ENCODE data around the gene MALAT1.

The MALAT1 gene

DNA sequence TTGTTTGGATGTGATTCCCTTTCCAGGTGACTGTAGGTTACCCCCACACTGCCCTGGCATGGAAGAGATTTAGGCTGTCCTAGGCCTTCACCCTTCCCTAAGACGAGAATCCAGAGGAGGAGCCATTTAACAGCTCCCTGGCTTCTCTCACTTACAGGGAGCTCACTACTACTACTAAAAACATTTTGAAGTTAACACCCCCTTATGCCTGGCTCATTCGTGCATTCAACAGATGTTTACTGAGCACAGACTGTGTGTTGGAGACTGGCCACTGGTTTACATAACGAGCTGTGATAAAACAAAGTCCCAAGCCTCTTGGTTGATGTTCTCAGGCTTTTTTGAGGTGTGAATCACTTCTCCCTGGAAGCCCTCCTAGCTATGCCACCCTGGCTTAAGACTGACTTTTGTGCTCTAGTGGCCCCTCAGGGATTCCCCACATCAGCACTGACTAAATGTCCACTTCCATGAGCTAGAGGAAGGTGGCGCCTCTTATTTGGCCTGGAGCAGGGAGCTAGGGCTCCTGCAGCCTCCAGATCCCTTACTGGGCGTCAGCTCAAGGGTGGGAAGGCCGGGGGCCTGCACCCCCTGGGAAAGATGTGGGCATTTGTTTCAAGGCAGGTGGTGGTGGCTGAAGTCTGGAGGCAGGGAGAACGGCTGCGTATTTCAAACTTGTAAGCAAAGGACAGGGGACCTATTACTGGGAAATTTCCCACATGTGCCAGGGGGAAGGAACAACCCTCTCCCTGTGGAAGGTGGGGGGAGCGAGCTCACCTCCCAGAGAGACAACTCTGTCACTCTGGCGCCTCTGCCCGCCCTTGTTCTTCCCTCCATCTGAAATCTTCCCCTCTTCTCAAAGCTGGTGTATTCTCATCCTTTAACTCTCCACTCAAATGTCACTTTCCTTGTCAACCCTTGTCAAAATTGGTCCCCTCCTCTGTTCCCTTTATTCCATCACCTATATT, 19.4 kb upstream of the MALAT1 start:
- DNase-seq (ENCODE audit: low read depth, low spot score): no peak

DNA sequence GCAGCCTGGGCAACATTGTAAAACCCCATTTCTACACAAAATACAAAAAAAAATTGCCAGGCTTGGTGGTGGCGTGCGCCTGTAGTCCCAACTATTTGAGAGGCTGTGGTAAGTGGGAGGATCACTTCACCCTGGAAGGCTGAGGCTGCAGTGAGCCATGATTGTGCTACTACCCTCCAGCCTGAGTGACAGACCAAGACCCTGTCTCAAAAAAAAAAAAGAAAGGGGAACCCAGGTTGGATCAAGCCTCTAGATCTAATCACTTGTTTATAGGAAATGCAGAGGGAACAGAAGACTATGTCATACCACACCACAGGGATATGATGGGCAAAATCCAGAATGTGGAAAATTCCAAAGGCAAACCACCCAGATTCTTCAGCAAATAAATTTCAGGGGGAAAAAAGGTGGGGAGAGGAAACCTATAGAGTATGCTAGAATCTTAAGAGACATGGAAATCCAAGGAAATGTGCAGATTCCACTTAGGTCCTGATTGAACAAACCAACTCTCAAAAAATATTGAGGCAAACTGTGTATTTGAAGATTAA, 16.5 kb upstream of the MALAT1 start:
- DNase-seq (ENCODE audit: low read depth, low spot score): no peak

DNA sequence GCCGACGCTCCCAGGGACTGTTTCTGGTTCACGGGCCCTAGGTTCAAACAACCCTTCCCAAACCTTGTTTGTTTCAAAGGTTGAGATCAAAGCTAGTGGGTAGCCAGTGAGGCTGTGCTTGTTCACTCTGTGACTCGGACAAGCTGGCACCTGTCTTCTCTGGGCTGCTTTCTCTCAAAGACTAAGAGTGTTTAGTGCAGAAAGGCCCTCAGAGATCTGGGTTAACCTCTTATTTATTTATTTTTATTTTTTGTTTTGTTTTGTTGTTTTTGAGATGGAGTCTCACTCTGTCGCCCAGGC, 13.0 kb upstream of the MALAT1 start:
- DNase-seq (ENCODE audit: low read depth, low spot score): no peak

DNA sequence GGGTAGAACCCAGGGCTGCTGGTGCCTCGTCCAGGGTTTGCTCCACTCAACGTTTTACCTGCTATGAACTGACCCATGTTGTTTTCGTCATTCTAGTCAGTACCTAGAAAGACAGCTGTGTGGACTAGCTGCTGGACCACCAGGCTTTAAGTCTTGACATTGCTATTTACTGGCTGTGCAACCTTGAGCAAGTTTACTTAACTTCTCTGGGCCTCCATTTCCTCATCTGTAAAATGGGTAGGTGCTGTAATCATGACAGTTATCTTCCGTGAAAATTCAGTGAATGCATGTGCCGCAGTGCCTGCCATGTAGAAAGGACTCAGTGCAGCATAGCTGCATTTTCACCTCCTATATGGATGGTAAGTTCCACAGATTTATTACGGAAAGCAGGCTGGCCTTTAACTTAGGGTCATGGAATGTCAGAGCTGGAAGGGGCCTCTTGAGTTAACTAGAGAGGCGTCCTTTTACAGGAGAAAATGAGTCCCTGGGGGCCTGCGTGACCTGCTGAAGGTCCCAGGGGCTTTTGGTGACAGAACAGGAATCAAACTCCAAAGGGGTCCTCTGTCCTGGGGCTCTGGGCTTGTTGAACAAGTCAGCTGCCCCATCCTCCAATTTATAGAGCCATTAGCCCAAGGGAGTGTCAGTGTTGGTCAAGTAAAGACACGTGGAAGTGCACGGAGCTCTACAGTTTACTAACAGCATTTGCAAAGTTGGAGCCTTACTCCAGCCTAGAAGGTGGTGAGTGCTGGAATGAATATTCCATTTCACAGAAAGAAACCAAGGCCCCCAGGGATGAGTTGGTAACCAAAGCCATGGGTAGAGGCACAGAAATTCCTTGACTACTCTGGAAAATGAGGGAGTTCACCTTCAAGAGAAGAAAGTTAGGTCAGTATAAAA, 12.0 kb upstream of the MALAT1 start:
- no peak for DNase-seq (ENCODE audit: low read depth, low spot score)

DNA sequence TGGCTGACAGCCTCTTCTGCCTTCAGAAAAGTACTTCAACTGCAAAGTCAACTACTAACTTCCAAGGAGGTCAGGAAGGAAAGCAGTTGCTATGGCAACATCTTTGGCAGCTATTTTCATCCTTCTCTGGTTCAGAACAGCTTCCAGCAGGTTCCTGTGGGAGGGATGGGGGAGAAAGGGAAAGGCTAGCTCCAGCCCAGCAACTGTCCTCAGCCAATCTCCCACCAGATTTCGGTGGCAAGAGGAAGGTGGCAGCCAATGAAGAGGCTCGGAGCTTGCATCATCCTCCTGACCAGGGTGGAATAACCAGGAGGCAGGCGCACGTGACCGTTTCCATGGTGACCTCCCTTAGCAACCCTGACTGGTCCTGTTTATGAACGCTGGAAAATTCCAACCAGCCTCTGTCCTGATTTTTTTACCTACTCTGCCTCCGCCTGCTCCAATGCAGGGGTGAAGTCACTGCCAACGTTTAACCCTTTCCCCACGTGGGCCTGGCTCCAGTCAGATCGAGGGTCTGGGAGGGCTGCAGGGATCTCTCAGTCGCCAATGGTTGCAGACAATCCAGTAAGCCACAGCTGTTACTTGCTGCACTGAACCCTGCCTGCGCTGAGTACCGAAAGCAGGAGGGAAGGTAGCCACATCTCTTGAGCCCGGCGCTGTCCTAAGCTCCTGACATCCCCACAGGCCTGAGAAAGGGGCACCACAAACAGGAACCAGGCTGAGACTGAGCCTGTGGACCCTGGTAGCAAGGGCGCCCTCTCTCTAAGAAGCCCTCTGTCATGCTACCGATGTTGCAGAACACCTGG, 11.2 kb upstream of the MALAT1 start:
- DNase-seq (ENCODE audit: low read depth, low spot score): no peak

DNA sequence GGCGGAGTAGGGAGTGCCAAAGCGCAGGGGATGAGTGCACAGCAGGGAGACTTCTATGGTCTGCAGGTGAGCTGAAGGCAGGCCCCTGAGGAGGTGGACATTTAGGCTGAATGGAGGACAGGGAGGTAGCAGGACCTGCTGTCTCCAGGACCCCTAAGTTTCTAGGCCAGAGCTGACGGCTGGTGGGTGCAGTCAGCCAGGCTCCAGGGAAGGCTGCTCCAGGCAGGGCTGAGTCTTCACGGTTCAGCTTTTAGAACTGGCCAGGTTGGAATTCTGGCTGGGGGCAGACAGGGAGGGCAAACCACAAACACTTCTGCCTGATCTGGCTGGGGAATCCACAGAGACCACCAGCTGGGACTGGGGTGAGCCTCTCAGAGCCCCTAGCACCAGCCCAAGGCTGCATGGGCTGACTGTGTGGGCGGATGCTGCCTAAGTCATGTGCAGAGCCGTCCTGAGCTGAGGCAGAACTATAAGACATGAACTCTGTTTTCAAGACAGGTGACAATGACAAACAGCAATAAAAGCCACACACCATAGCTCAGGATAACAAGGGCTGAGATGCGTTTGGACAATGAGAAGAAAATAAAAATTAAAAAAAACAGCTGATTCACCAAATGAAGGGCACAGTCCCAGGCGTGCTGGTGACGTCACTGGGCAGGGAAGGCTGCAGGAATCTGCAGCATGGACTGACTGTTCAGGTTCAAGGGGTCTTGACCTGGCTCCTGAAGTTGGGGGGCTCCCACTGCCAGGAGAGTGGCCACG, 10.4 kb upstream of the MALAT1 start:
- no peak for DNase-seq (ENCODE audit: low read depth, low spot score)

DNA sequence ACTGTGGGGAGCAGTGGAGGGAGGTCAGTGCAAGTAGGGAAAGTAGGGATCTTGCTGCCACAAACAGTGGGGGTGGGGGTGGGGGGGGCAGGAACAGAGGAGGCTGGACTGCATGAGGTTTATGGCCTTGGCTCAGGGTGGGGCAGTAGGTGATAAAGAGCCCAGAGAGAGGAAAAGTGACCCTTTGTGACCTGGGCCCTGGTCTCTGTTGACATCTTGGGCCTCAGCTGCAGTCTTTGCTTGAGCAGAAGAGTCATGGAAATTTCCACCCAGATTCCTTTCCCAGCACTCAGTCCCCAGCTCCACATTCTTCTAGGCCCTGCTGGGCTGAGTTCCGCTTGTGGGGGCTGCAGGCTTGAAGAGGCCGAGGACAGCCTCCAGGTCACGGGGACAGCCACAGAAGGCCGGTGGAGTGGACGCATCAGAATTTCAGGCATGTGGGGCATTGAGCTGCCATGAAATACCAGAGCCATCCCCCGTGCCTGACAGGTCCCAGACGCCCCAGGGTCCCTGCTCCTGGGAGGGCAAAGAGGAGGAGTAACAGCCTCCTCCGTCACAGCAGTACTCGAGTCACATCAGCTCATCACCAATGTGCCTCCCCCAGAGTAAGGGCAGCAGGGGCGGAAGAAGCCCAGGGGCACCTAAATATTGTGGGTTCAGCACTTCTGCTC, 9.7 kb upstream of the MALAT1 start:
- DNase-seq (ENCODE audit: low read depth, low spot score): no peak

DNA sequence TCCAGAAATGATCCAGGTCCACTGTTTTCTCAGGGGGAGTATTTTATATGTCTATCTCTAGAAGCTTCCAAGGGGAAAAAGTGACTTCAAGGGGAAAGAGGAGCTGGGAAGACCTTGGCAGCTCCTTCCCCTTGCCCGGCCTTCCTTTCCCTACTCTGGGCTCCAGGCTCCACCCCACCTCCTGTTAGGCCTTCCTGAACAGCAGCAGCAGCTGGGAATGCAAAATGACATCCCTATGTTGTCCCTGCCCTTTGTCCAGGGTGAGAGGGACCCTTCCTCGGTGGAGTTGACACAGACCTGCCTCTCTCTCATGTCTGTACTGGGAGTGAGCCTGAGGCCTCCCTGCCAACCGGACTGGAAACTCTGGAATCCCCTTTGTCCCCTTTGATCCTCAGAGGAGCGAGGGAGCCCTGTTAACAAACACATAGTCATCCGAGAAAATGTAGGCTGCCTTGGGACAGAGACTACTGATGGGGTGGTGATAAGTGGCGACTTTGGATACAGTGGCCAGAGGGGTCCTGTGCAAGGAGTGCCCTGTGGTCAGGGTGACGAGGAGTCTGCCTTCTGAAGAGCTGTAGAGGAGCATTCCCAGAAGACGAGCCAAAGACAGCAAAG, 9.0 kb upstream of the MALAT1 start:
- DNase-seq (ENCODE audit: low read depth, low spot score): no peak

DNA sequence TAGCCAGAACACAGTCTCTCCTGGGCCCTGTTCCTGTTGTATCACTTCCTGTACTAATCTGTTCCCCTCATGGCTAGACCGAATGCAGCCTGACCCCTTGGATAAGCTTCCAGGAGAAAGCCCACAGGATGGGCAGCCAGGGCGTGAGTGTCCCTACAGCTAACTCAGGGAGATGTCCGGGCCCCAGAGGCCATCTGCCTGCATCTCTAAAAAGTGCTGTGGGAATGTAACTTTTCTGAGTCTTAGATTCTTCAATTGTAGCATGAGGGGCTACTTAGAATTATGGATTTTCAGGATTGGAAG, 7.7 kb upstream of the MALAT1 start:
- DNase-seq (ENCODE audit: low read depth, low spot score): no peak

DNA sequence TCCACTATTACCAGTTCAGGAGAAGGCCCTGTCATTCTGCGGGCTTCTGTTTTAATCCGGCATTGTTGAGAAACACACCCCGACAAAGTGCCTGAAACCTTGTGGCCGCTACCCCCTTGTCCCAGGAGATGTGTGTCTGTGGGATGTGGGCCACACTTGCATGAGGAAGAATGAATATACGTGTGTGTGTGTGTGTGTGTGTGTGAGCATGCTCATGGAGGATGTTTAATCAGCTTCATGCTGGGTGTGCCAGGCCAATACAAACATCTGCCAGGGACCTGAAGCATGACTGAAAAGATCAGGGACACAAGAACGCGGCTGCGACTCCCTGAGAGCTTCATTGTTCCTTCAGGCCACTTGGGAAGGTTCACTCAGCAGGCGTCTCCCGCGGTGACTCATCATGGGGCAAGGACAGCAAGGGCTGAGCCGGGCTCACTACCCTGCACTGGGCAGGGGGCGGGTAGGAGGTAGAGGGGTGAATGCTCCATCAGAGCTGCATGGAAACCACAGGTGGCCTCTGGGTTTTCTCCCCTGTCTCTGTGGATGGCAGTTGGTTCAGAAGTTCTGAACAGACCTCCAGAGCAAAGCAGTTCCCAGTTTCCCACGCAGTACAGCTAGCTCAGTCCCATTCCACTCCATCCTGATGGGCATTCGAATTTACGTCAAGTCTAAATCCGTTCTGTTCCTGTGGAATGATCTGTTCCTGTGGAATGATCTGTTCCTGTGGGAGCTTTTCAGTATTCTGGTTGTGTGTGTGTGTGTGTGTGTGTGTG, 7.0 kb upstream of the MALAT1 start:
- DNase-seq (ENCODE audit: low read depth, low spot score): no peak

DNA sequence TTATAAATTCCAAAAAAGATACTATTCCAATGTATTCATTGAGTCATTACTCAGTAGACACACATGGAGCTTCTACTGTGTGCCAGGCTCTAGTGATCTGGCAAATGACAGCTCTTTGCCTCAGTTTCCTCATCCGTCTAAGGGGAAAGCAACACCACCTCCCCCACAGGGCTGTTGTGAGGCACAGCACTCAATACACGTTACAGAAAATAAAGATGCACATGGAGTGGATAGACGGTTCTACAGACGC, 6.5 kb upstream of the MALAT1 start:
- DNase-seq (ENCODE audit: low read depth, low spot score): no peak

DNA sequence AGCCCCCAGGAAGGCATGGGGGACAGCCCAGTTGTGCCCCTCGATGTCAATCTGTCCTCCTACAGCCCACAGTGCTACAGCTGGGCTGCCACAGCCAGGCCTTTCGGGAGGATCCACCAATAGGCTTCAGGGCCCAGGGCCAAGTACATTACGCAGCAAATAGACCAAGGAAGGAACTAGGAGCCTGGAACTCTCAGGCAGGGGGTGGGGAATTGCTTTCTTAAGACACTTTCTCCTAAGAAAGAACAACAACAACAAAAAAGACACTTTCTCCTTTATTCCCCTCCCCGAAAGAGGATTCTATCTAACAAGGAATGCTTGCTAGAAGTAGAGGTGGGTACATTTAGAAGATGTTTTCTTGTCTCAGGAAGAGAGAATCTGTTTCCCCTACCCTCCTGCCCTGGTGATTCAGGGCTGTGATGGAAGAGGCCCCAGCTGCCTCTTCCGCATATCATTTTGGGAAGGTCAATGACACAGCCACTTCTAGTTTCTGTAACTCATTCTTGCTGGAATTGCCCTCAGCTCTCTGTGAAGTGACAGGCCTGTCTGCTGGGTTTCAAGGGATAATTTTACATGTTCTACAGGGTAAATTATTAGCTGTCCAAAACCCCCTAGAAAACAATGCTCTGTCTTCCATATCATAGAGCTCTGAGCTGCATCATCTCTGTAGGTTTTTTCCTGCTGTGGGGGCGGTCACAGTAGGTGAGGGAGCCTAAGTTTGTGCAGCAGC, 6.0 kb upstream of the MALAT1 start:
- no peak for DNase-seq (ENCODE audit: low read depth, low spot score)

DNA sequence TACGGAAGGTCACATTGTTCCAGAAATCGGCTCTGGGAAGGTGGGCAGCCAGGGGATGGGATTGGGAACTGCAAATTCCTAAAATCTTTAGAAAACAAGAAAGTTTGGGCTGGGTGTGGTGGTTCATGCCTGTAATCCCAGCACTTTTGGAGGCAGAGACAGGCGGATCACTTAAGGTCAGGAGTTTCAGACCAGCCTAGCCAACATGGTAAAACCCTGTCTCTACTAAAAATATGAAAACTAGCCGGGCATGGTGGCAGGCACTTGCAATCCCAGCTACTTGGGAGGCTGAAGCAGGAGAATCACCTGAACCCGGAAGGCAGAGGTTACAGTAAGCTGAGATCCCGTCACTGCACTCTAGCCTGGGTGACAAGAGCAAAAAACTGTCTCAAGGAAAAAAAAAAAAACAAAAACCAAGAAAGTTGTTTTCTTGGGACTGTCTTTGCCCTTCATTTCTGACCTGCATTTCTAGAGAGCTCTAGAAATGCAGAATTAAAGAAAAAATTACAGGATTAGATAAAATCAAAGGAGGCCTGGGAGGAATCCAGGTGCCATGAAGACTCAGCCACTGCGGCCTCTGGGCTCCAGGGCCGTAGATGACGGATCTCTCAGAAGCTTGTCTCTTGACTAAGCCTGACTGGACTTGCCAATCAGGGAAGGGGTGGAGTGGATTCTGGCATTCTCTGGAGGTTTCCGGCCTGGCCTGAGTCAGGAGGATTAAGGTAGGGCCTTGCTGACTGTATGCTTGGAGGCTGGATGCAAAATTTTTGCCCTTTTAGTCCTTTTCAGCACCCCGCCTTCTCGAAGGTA, 5.3 kb upstream of the MALAT1 start:
- no peak for DNase-seq (ENCODE audit: low read depth, low spot score)

DNA sequence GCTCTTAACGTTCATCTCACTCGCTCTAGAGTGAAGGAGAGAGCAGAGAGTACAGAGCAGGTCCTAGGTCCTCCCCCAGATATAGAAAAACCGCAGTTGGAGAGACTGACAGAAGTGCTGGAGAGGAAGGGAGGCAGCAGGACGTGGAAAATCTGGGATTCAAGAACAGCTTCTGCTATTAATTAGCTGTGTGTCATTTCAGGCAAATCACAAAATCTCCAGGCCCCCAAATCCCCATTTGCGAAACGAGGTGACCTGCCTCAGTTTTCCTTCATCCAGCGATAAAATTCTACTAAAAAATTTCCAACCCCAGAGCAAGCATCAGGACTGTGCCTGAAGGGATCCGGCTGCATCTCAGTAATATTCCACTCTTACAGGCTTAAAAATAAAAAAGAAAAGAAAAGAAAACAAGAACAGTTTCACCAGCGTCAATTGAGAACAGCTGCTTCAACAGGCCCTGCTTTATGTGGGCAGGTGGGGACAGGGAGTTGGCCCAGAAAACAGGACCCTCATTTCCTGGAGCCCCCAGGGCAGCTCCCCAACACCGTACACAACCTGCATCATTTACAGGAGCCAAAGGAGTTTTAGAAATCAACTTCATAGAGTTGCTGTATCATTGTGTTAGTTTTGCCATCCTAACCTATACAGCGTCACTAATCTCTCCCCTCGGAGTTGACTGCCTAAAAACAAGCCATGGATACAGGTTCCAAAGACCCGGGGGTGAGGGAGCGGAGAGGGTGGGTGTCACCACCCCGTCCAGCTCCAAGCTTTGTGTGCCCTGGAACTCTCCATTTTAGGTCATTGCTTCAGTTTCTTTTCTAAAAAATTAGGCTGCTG, 2.3 kb upstream of the MALAT1 start:
- no peak for DNase-seq (ENCODE audit: low read depth, low spot score)

DNA sequence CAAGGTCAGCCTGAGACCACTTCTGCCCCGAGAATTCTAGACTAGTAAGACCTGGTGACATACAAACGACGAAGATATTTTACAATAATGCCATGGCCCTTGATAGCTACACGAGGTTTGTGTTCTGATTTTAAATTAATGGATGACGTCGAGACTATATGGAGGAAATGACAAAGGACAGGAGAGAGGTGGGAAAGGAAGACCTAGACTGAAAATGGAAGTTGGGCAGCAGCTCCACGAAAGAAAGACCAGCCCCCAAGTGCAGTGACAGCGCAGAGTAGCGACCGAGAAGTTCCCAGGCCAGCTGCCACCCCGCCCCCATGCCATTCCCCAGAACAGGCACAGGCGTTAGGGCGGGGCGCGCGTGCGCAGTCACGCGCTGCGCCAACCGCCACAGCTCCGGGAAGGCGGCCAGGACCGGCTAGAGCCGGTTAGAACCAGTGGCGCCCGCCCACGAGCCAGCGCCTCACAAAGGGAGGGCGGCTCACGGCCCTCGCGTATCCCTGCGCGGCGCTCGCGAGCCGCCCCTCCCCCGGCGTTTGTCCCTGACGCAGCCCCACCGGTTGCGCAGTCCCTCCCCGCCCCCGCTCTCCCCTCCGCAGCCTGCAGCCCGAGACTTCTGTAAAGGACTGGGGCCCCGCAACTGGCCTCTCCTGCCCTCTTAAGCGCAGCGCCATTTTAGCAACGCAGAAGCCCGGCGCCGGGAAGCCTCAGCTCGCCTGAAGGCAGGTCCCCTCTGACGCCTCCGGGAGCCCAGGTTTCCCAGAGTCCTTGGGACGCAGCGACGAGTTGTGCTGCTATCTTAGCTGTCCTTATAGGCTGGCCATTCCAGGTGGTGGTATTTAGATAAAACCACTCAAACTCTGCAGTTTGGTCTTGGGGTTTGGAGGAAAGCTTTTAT, 1.5 kb upstream of the MALAT1 start:
- DNase-seq (ENCODE audit: low read depth, low spot score): peak; percentile 94

DNA sequence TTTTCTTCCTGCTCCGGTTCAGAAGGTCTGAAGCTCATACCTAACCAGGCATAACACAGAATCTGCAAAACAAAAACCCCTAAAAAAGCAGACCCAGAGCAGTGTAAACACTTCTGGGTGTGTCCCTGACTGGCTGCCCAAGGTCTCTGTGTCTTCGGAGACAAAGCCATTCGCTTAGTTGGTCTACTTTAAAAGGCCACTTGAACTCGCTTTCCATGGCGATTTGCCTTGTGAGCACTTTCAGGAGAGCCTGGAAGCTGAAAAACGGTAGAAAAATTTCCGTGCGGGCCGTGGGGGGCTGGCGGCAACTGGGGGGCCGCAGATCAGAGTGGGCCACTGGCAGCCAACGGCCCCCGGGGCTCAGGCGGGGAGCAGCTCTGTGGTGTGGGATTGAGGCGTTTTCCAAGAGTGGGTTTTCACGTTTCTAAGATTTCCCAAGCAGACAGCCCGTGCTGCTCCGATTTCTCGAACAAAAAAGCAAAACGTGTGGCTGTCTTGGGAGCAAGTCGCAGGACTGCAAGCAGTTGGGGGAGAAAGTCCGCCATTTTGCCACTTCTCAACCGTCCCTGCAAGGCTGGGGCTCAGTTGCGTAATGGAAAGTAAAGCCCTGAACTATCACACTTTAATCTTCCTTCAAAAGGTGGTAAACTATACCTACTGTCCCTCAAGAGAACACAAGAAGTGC, 661 bp upstream of the MALAT1 start:
- no peak for DNase-seq (ENCODE audit: low read depth, low spot score)
